ENCODE measurements around the gene OTOG.

Gene OTOG

GRCh38 chr11:17561526-17561925 lies 14.5 kb downstream of the OTOG start:
- no peak for DNase-seq

- DNase-seq: no peak
Measured at GRCh38 chr11:17563231-17563646, 16.2 kb downstream of the OTOG start.

GRCh38 chr11:17563961-17564686 lies 17.1 kb downstream of the OTOG start:
- no peak for DNase-seq

GRCh38 chr11:17564687-17565042 lies 17.6 kb downstream of the OTOG start:
- DNase-seq: no peak

GRCh38 chr11:17568944-17569343 lies 21.9 kb downstream of the OTOG start:
- no peak for DNase-seq

GRCh38 chr11:17570034-17570433 lies 23.0 kb downstream of the OTOG start:
- no peak for DNase-seq

GRCh38 chr11:17571431-17572358 lies 24.6 kb downstream of the OTOG start:
- no peak for DNase-seq

GRCh38 chr11:17572359-17572690 lies 25.3 kb downstream of the OTOG start:
- no peak for DNase-seq

GRCh38 chr11:17572791-17573460 lies 25.9 kb downstream of the OTOG start:
- DNase-seq: no peak

- no peak for DNase-seq
Measured at GRCh38 chr11:17573526-17573925, 26.5 kb downstream of the OTOG start.

- no peak for DNase-seq
Measured at GRCh38 chr11:17574141-17575091, 27.4 kb downstream of the OTOG start.

- no peak for DNase-seq
Measured at GRCh38 chr11:17575431-17576425, 28.7 kb downstream of the OTOG start.

- no peak for DNase-seq
Measured at GRCh38 chr11:17578296-17578695, 31.2 kb downstream of the OTOG start.

GRCh38 chr11:17578958-17579357 lies 31.9 kb downstream of the OTOG start:
- no peak for DNase-seq

GRCh38 chr11:17579451-17579850 lies 32.4 kb downstream of the OTOG start:
- no peak for DNase-seq

GRCh38 chr11:17580271-17580670 lies 33.2 kb downstream of the OTOG start:
- no peak for DNase-seq

GRCh38 chr11:17581036-17581731 lies 34.1 kb downstream of the OTOG start:
- no peak for DNase-seq

- no peak for DNase-seq
Measured at GRCh38 chr11:17581732-17582053, 34.6 kb downstream of the OTOG start.

- DNase-seq: no peak
Measured at GRCh38 chr11:17585911-17586695, 39.0 kb downstream of the OTOG start.

- no peak for DNase-seq
Measured at GRCh38 chr11:17588166-17588565, 41.1 kb downstream of the OTOG start.
